Gastroesophageal sphincter (tissue), 3 donors: Measurements from ENCODE around the gene TPP2.

Source experiments
- CTCF ChIP-seq, 4 experiments: fragments of 200-600 bp in 2 of 4; fragments of 450-650 bp in 2 of 4; sonication (generic) in 1 of 4; IDR thresholded peaks; one replicate each; pipeline ENCODE4 v1.5.1; 2017 to 2019; ENCODE audit warnings: antibody characterized with exemption in 4 of 4, mild to moderate bottlenecking in 2 of 4, moderate library complexity in 2 of 4
- EP300 ChIP-seq: sonication (generic); formaldehyde crosslinking; IDR thresholded peaks from one replicate; pipeline ENCODE4 v1.6.1; 2017; ENCODE audit warnings: antibody characterized with exemption, mild to moderate bottlenecking
- POLR2A ChIP-seq, 2 donors: fragments of 450-650 bp; IDR thresholded peaks; one replicate each; pipeline ENCODE4 v1.6.1; 2017; ENCODE audit warnings: antibody characterized with exemption in 2 of 2, mild to moderate bottlenecking in 2 of 2, moderate library complexity in 1 of 2

DNA sequence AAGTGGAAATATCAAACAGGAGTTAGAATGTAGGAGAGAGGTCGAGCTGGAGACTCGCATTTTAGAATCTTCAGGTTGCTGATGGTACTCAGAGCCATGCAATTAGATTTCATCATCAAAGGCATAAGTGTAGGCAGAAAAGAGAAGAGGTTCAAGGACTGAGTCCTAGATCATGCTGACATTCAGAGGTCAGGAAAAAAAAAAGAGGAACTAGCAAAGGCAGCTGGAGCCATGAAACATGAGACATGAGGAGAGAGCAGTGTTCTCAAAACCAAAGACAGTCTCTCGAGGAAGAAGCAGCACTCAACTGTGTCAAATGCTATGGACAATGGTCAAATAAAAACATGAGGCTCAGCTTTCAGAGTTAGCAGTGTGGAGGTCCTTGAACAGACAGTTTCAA, 12.4 kb upstream of the TPP2 start:
- TF ChIP-seq POLR2A (IDR thresholded peaks at IDR 0.05) (no peak), CTCF (IDR thresholded peaks at IDR 0.05) (no peak), EP300 (no peak)
